Upper lobe of left lung (tissue), 6 donors: ENCODE data around the gene RMND5B. TPM values are rescaled to one million over a fixed set of nuclear protein-coding genes. Genes with fewer than 3 reads are reported as not detected.

Source experiments
- ATAC-seq, 2 donors: fragments of 200-7000 bp; cut with Tn5 transposase; one replicate each; pipeline ENCODE4 v1.9.1; 2022; ENCODE audit warnings: mild to moderate bottlenecking in 2 of 2, moderate library complexity in 2 of 2; ENCODE audit not compliant: low FRiP score in 2 of 2
- DNase-seq, 2 donors: peaks; one replicate each; pipeline ENCODE4 v3.0.0-alpha.2; 2019 to 2020
- H3K27ac ChIP-seq, 4 donors: fragments of 200-600 bp; sonication (generic); one replicate each; pipeline ENCODE4 v1.5.1; 2016 to 2019
- H3K27me3 ChIP-seq, 4 donors: fragments of 200-600 bp; sonication (generic); one replicate each; pipeline ENCODE4 v1.5.1; 2017 to 2019
- H3K36me3 ChIP-seq, 4 donors: fragments of 200-600 bp; sonication (generic); one replicate each; pipeline ENCODE4 v1.5.1; 2016 to 2019
- H3K4me1 ChIP-seq, 4 donors: fragments of 200-600 bp; sonication (generic); one replicate each; pipeline ENCODE4 v1.5.1; 2018 to 2019
- H3K4me3 ChIP-seq, 4 donors: fragments of 200-600 bp; sonication (generic); one replicate each; pipeline ENCODE4 v1.5.1; 2017 to 2019; ENCODE audit warnings: mild to moderate bottlenecking in 2 of 4, moderate library complexity in 1 of 4
- H3K9me3 ChIP-seq, 4 donors: fragments of 200-600 bp; sonication (generic); one replicate each; pipeline ENCODE4 v1.5.1; 2018 to 2019
- CTCF ChIP-seq, 6 experiments: fragments of 450-650 bp in 4 of 6; fragments of 200-600 bp in 2 of 6; sonication (generic) in 2 of 6; IDR thresholded peaks; one replicate each; pipeline ENCODE4 v1.5.1; 2016 to 2019; ENCODE audit warnings: antibody characterized with exemption in 6 of 6
- EP300 ChIP-seq, 4 donors: sonication (generic); formaldehyde crosslinking; IDR thresholded peaks; one replicate each; pipeline ENCODE4 v1.5.1; 2017; ENCODE audit warnings: antibody characterized with exemption in 4 of 4, control low read depth in 2 of 4
- POLR2A ChIP-seq, 4 donors: fragments of 450-650 bp; IDR thresholded peaks; one replicate each; pipeline ENCODE4 v1.5.1; 2016 to 2017; ENCODE audit warnings: antibody characterized with exemption in 4 of 4, mild to moderate bottlenecking in 2 of 4
- POLR2AphosphoS5 ChIP-seq, 2 donors: sonication (generic); formaldehyde crosslinking; IDR thresholded peaks; one replicate each; pipeline ENCODE4 v1.5.1; 2017; ENCODE audit warnings: antibody characterized with exemption in 2 of 2
- WGBS, 2 donors: methylation state at CpG; one replicate each; pipeline ENCODE4 v1.1.5; 2017 to 2018; 5-methylcytosine and 5-hydroxymethylcytosine counted together
- total RNA-seq, 6 donors: library from RNA; depleted of rRNA in 4 of 6; stranded (reverse); fragments of >200 nt in 4 of 6; gene quantifications; one replicate each; pipeline versions ENCODE4 v1.1.0 to v1.2.1, GENCODE V29; 2016 to 2021
- donor health status: DM: no; HTN: no; CAD: no; lungs with moderate emphysema.
- donor health status: DM: no; HTN: yes; CAD: no; lungs with severe emphysema.

Gene RMND5B
- total RNA-seq, 6 donors from 2014 or later: 36.2 to 70.2 (median 46.0) TPM

GRCh38 chr5:178115136-178115813 is 15.5 kb upstream of the RMND5B start:
- ATAC-seq: no peak
- Histone ChIP-seq H3K4me1 (peaks cover 24 to 60% (median 40%) of the 10 kb centered on the region in 4 donors), H3K27me3 (peaks cover 0 to 30% (median 17%) of the 10 kb centered on the region in 4 donors), H3K4me3 (peak overlapping the region in 3 of 4 donors; percentile 69 to 72 (median 69)), H3K9me3 (no peaks in the 10 kb centered on the region), H3K36me3 (no peaks in the 10 kb centered on the region), H3K27ac (peak overlapping the region; percentile 48 to 85 (median 75))
- 55 to 57% methylated on average over 11 to 12 of the region's 12 CpGs for WGBS, 2 donors
- no peak for TF ChIP-seq POLR2AphosphoS5 (IDR thresholded peaks at IDR 0.05)
- TF ChIP-seq POLR2A (IDR thresholded peaks at IDR 0.05): no peak
- no peak for TF ChIP-seq CTCF (IDR thresholded peaks at IDR 0.05)
- no peak for TF ChIP-seq EP300 (IDR thresholded peaks at IDR 0.05)
- DNase-seq: no peak

DNA sequence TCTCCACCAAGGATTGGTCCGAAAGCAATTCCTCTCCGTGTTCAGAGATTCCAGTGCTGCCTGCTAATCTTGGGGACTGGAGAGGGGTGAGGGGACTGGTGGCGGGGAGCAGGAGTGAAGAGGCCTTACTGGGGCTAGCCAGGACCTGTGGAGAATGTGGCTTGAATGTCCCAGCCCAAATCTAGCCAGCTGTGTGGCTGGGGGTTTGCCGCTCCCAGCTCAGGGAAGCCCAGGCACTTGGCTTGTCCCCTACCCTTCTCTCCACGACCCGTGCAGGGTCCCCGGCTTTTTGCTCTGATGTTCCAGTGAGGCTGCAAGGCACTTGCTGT is 15.0 kb upstream of the RMND5B start:
- no peaks in the 10 kb centered on the region for H3K9me3 ChIP-seq

DNA sequence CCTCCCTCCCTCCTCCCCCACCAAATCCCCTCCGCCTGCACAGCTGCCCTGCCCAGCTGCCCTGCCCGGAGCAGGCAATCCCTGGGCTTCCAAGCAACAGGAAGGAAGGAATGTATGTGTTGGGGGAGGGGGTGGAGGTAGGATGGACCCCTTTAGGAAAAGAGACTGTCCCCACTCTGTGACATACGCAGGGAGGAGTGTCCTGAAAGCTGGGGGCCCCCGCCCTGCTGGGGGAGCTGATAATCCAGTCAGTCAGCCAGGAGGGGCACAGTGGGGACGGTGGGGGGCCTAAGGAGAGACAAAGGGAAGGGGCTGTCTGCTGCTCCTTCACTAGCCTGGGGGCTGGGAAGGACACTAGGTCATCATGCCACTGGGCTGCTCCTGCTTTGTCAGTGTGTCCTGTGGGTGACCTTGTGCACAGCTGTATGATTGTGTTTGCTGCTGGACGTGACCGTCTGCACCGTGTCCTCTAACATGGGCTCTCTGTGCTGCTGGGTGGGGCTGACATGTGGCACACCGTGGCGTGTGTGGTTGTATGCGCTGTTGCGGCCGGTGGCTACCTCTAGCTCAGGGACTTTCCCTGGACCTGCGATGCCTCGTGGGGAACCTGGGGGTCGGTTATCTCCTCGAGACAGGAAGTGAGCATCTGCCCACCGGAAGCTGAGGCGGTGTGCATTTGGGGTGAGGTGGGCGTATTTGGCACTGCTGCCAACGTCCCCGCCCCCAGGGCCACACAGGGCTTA is 14.5 kb upstream of the RMND5B start:
- DNase-seq (peak in 1 of 2 donors; percentile 55), ATAC-seq (no peak)
- peak overlapping the region in 3 of 4 donors; percentile 69 to 72 (median 69) for H3K4me3 ChIP-seq
- peaks cover 0 to 30% (median 17%) of the 10 kb centered on the region in 4 donors for H3K27me3 ChIP-seq
- H3K4me1 ChIP-seq: peaks cover 29 to 71% (median 44%) of the 10 kb centered on the region in 4 donors
- TF ChIP-seq POLR2AphosphoS5 (IDR thresholded peaks at IDR 0.05) (peak in 1 of 2 donors; percentile 23), CTCF (IDR thresholded peaks at IDR 0.05) (no peak)
- no peaks in the 10 kb centered on the region for H3K36me3 ChIP-seq
- H3K9me3 ChIP-seq: no peaks in the 10 kb centered on the region
- peak overlapping the region; percentile 48 to 85 (median 68) for H3K27ac ChIP-seq
- 15 to 27% methylated on average over 8 to 22 of the region's 22 CpGs for WGBS, 2 donors

More for the DNA sequence above, 15.0 kb upstream of the RMND5B start:
- no peak for TF ChIP-seq CTCF (IDR thresholded peaks at IDR 0.05)
- TF ChIP-seq EP300 (IDR thresholded peaks at IDR 0.05): no peak
- no peak for TF ChIP-seq POLR2AphosphoS5 (IDR thresholded peaks at IDR 0.05)
- TF ChIP-seq POLR2A (IDR thresholded peaks at IDR 0.05): no peak
- DNase-seq: no peak
- ATAC-seq: no peak
- Histone ChIP-seq H3K27me3 (peaks cover 0 to 30% (median 17%) of the 10 kb centered on the region in 4 donors), H3K36me3 (no peaks in the 10 kb centered on the region), H3K4me3 (peak overlapping the region in 3 of 4 donors; percentile 69 to 72 (median 69)), H3K27ac (peak overlapping the region; percentile 48 to 85 (median 68)), H3K4me1 (peaks cover 24 to 65% (median 40%) of the 10 kb centered on the region in 4 donors)
- 29 to 38% methylated on average over 6 to 7 of the region's 7 CpGs for WGBS, 2 donors

GRCh38 chr5:178117923-178118701 is 12.7 kb upstream of the RMND5B start:
- 53 to 59% methylated on average over 10 to 18 of the region's 18 CpGs for WGBS, 2 donors
- Histone ChIP-seq H3K27ac (peak overlapping the region; percentile 19 to 79 (median 58)), H3K36me3 (peaks cover 0 to 4% (median 0%) of the 10 kb centered on the region in 4 donors), H3K4me3 (peak overlapping the region in 1 of 4 donors; percentile 10), H3K27me3 (peaks cover 0 to 29% (median 17%) of the 10 kb centered on the region in 4 donors), H3K9me3 (no peaks in the 10 kb centered on the region), H3K4me1 (peaks cover 38 to 73% (median 44%) of the 10 kb centered on the region in 4 donors)
- ATAC-seq (peak in 1 of 2 donors; percentile 4), DNase-seq (peak in 1 of 2 donors; percentile 45)
- TF ChIP-seq CTCF (IDR thresholded peaks at IDR 0.05) (no peak), EP300 (IDR thresholded peaks at IDR 0.05) (peak in 2 of 4 donors; percentile 20 to 38), POLR2A (IDR thresholded peaks at IDR 0.05) (no peak), POLR2AphosphoS5 (IDR thresholded peaks at IDR 0.05) (peak; percentile 49 to 58)
